ENCODE data around the gene TMEM245.

GRCh38 chr9:109033941-109034700 lies 85.6 kb downstream of the TMEM245 start:
- TF ChIP-seq, protein P1, sequence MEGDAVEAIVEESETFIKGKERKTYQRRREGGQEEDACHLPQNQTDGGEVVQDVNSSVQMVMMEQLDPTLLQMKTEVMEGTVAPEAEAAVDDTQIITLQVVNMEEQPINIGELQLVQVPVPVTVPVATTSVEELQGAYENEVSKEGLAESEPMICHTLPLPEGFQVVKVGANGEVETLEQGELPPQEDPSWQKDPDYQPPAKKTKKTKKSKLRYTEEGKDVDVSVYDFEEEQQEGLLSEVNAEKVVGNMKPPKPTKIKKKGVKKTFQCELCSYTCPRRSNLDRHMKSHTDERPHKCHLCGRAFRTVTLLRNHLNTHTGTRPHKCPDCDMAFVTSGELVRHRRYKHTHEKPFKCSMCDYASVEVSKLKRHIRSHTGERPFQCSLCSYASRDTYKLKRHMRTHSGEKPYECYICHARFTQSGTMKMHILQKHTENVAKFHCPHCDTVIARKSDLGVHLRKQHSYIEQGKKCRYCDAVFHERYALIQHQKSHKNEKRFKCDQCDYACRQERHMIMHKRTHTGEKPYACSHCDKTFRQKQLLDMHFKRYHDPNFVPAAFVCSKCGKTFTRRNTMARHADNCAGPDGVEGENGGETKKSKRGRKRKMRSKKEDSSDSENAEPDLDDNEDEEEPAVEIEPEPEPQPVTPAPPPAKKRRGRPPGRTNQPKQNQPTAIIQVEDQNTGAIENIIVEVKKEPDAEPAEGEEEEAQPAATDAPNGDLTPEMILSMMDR (IDR thresholded peaks at IDR 0.05; ENCODE audit: low read length): no peak
- no peak for TF ChIP-seq EZH2 (IDR thresholded peaks at IDR 0.05; ENCODE audit: borderline replicate concordance, low read length)

Measured in OCI-LY1 (cell line).